Activated CD8-positive, alpha-beta T cell treated with anti-CD3 and anti-CD28 coated beads for 36 hours (primary cell): Measurements from ENCODE around the gene TPSB2. TPM values are rescaled to one million over a fixed set of nuclear protein-coding genes. Genes with fewer than 3 reads are reported as not detected.

Source experiments
- ATAC-seq: fragments of 200-7000 bp; cut with Tn5 transposase; one replicate; pipeline ENCODE4 v1.10.0; 2021; ENCODE audit warnings: mild to moderate bottlenecking, moderate library complexity
- CTCF ChIA-PET: fragments of 350-600 bp; sonication (Branson Sonifier 250); formaldehyde crosslinking; loops from one replicate; lab custom pipeline; 2021; ENCODE audit warnings: antibody characterized with exemption; lab: Charles Lee
- POLR2A ChIA-PET: fragments of 350-600 bp; sonication (Branson Sonifier 250); formaldehyde crosslinking; loops from one replicate; lab custom pipeline; 2021; ENCODE audit warnings: antibody characterized with exemption; lab: Charles Lee
- DNase-seq: peaks from one replicate; pipeline ENCODE4 v3.0.0-alpha.2; 2020
- H3K27ac Mint-ChIP-seq: one replicate; pipeline ENCODE4 v1.8.0; 2021; ENCODE audit warnings: mild to moderate bottlenecking, mixed read lengths
- H3K27me3 Mint-ChIP-seq: one replicate; pipeline ENCODE4 v1.8.0; 2021; ENCODE audit warnings: mixed read lengths
- H3K36me3 Mint-ChIP-seq: one replicate; pipeline ENCODE4 v1.8.0; 2021; ENCODE audit warnings: low read depth, mixed read lengths
- H3K4me1 Mint-ChIP-seq: one replicate; pipeline ENCODE4 v1.8.0; 2021; ENCODE audit warnings: low read depth, mixed read lengths
- H3K4me3 Mint-ChIP-seq: one replicate; pipeline ENCODE4 v1.8.0; 2021; ENCODE audit warnings: mild to moderate bottlenecking, moderate library complexity, mixed read lengths
- H3K9me3 Mint-ChIP-seq: one replicate; pipeline ENCODE4 v1.8.0; 2021; ENCODE audit warnings: mixed read lengths
- CTCF ChIP-seq: fragments of 200-600 bp; IDR thresholded peaks from one replicate; pipeline ENCODE4 v1.8.0; 2022; ENCODE audit warnings: antibody characterized with exemption, mild to moderate bottlenecking
- intact Hi-C: fragments of 100-400 bp; cut with micrococcal nuclease; formaldehyde crosslinking; loops from one replicate; pipeline ENCODE4 v1.10.0; 2022
- total RNA-seq, 2 experiments: library from RNA; stranded (reverse); gene quantifications; one replicate each; pipeline ENCODE4 v1.2.3, GENCODE V29; 2021

The TPSB2 gene
- total RNA-seq, 2 experiments from 2014 or later: not detected

GRCh38 chr16:1263591-1264344 lies 33.8 kb upstream of the TPSB2 start:
- ChIA-PET CTCF (no interaction called here), POLR2A (no interaction called here)
- Mint-ChIP-seq H3K4me3 (no peak overlapping the region), H3K9me3 (peaks cover 4% of the 10 kb centered on the region), H3K36me3 (no peaks in the 10 kb centered on the region), H3K27me3 (peaks cover 21% of the 10 kb centered on the region), H3K4me1 (peaks cover 3% of the 10 kb centered on the region), H3K27ac (no peak overlapping the region)
- TF ChIP-seq CTCF: no peak
- DNase-seq (no peak), ATAC-seq (no peak)
- intact Hi-C loops: no loop called here

- no peak for ATAC-seq
- Mint-ChIP-seq H3K9me3 (peaks cover 4% of the 10 kb centered on the region), H3K27me3 (peaks cover 21% of the 10 kb centered on the region), H3K27ac (no peak overlapping the region), H3K36me3 (no peaks in the 10 kb centered on the region), H3K4me3 (no peak overlapping the region), H3K4me1 (peaks cover 3% of the 10 kb centered on the region)
- intact Hi-C loops: no loop called here
- no peak for TF ChIP-seq CTCF
- ChIA-PET CTCF (no interaction called here), POLR2A (no interaction called here)
- no peak for DNase-seq
Measured at GRCh38 chr16:1262846-1263221, 32.9 kb upstream of the TPSB2 start.

- H3K27ac Mint-ChIP-seq: no peak overlapping the region
- intact Hi-C loops: no loop called here
- ChIA-PET POLR2A (no interaction called here), CTCF (no interaction called here)
- H3K9me3 Mint-ChIP-seq: peaks cover 4% of the 10 kb centered on the region
- H3K27me3 Mint-ChIP-seq: peaks cover 21% of the 10 kb centered on the region
- DNase-seq (no peak), ATAC-seq (no peak)
- peaks cover 3% of the 10 kb centered on the region for H3K4me1 Mint-ChIP-seq
- H3K4me3 Mint-ChIP-seq: no peak overlapping the region
- TF ChIP-seq CTCF: no peak
- H3K36me3 Mint-ChIP-seq: no peaks in the 10 kb centered on the region
Measured at GRCh38 chr16:1262210-1262845, 32.3 kb upstream of the TPSB2 start.

GRCh38 chr16:1261131-1261892 lies 31.3 kb upstream of the TPSB2 start:
- TF ChIP-seq CTCF: no peak
- POLR2A ChIA-PET: interaction anchor here (1.0 kb wide), 1 partner anchor 8 kb away, joined by 3 read pairs; no protein-coding TSS in a partner anchor
- CTCF ChIA-PET: no interaction called here
- Mint-ChIP-seq H3K9me3 (peaks cover 4% of the 10 kb centered on the region), H3K27me3 (peaks cover 21% of the 10 kb centered on the region), H3K4me1 (peaks cover 3% of the 10 kb centered on the region), H3K27ac (no peak overlapping the region), H3K36me3 (no peaks in the 10 kb centered on the region), H3K4me3 (peak overlapping the region; percentile 12)
- intact Hi-C loops: no loop called here
- DNase-seq (peak; percentile 32), ATAC-seq (peak; percentile 57)
